CD4-positive, alpha-beta T cell (primary cell): ENCODE results near the gene SHISA6. TPM values are rescaled to one million over a fixed set of nuclear protein-coding genes. Genes with fewer than 3 reads are reported as not detected.

Source experiments
- ATAC-seq: fragments of 200-7000 bp; cut with Tn5 transposase; one replicate; pipeline ENCODE4 v1.10.0; 2022; ENCODE audit warnings: mild to moderate bottlenecking; ENCODE audit not compliant: poor library complexity
- CTCF ChIA-PET: fragments of 350-600 bp; sonication (Branson Sonifier 250); formaldehyde crosslinking; loops from one replicate; lab custom pipeline; 2021; ENCODE audit warnings: antibody characterized with exemption, inconsistent platforms; lab: Charles Lee
- POLR2A ChIA-PET: fragments of 350-600 bp; sonication (Branson Sonifier 250); formaldehyde crosslinking; loops from one replicate; lab custom pipeline; 2021; ENCODE audit warnings: antibody characterized with exemption, inconsistent platforms; lab: Charles Lee
- DNase-seq, 14 experiments: peaks; one replicate each; pipeline ENCODE4 v3.0.0-alpha.2; 2013 to 2020; ENCODE audit warnings: mixed read lengths in 2 of 14
- H3K27ac ChIP-seq, 2 donors: one replicate each; pipeline versions ENCODE4 v1.5.1 to v1.7.0; 2013; ENCODE audit warnings: low read length in 2 of 2, low read depth in 1 of 2, mild to moderate bottlenecking in 1 of 2
- H3K27me3 ChIP-seq, 2 experiments: 1 replicate in 1 of 2; 2 replicates in 1 of 2; pipeline versions ENCODE4 v1.6.1 to v1.7.0; 2013; ENCODE audit warnings: low read length in 2 of 2, control low read depth in 1 of 2, mild to moderate bottlenecking in 1 of 2, moderate library complexity in 1 of 2; ENCODE audit not compliant: insufficient read depth in 2 of 2, control insufficient read depth in 1 of 2
- H3K36me3 ChIP-seq: one replicate; pipeline ENCODE4 v1.6.1; 2013; ENCODE audit warnings: low read length, control low read depth; ENCODE audit not compliant: insufficient read depth
- H3K4me1 ChIP-seq: one replicate; pipeline ENCODE4 v1.6.1; 2013; ENCODE audit warnings: low read length, control low read depth; ENCODE audit not compliant: insufficient read depth
- H3K4me3 ChIP-seq: one replicate; pipeline ENCODE4 v1.5.1; 2013; ENCODE audit warnings: mild to moderate bottlenecking, low read length, moderate library complexity
- H3K9me3 ChIP-seq, 2 experiments: 1 replicate in 1 of 2; 2 replicates in 1 of 2; pipeline versions ENCODE4 v1.6.1 to v1.7.0; 2013; ENCODE audit warnings: low read length in 2 of 2, mild to moderate bottlenecking in 2 of 2, control low read depth in 1 of 2, moderate library complexity in 1 of 2; ENCODE audit not compliant: control insufficient read depth in 1 of 2, insufficient read depth in 1 of 2
- H3K27ac Mint-ChIP-seq: one replicate; pipeline ENCODE4 v1.8.0; 2020; ENCODE audit warnings: mixed read lengths
- H3K27me3 Mint-ChIP-seq: one replicate; pipeline ENCODE4 v1.8.0; 2021; ENCODE audit warnings: mixed read lengths
- H3K36me3 Mint-ChIP-seq: one replicate; pipeline ENCODE4 v1.8.0; 2021; ENCODE audit warnings: low read depth, mixed read lengths
- H3K4me1 Mint-ChIP-seq: one replicate; pipeline ENCODE4 v1.8.0; 2021; ENCODE audit warnings: low read depth, mixed read lengths
- H3K4me3 Mint-ChIP-seq: one replicate; pipeline ENCODE4 v1.8.0; 2020; ENCODE audit warnings: mild to moderate bottlenecking, mixed read lengths
- H3K9me3 Mint-ChIP-seq: one replicate; pipeline ENCODE4 v1.8.0; 2020; ENCODE audit warnings: mixed read lengths
- intact Hi-C, 2 experiments: fragments of 100-400 bp; cut with DNase I in 1 of 2; cut with micrococcal nuclease in 1 of 2; formaldehyde crosslinking; loops; one replicate each; pipeline versions ENCODE4 v1.15.1 to v1.9.0; 2023 to 2025; cut with DNase I, micrococcal nuclease
- total RNA-seq, 174 experiments: library from RNA in 2 of 174; stranded (reverse) in 2 of 174; gene quantifications; one replicate each; pipeline ENCODE4 v1.2.3 and lab custom pipeline; 2021 to 2026
- TF ChIP-seq, protein P1 (sequence below): fragments of 200-600 bp; IDR thresholded peaks from one replicate; pipeline ENCODE4 v1.8.0; 2022; ENCODE audit warnings: antibody characterized with exemption, mild to moderate bottlenecking

SHISA6 gene
- total RNA-seq, 2 experiments from 2014 or later, result not detected

DNA sequence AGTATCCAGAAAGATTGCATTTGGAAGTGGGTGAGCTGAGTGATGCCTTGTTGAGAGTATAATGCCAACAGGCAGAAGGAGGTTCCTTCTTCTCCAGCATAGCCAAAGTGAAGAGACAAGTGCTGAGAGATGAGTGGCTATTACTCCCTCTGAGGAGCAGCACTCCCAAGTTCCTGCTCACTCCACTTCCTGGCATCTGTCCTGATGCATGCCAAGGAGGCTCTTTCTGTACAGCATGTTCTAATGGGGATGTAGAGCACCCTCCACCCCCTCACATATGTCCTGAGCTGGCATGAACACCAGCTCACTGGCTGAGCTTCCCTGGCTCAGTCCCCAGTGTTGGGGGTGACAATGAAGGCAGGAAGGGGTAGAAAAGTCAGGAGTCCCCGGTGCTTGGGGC, 313.0 kb downstream of the SHISA6 start:
- Mint-ChIP-seq H3K27ac (no peak overlapping the region), H3K4me1 (no peaks in the 10 kb centered on the region), H3K27me3 (no peaks in the 10 kb centered on the region), H3K4me3 (no peak overlapping the region), H3K9me3 (peaks cover 10% of the 10 kb centered on the region), H3K36me3 (no peaks in the 10 kb centered on the region)
- TF ChIP-seq, protein P1, sequence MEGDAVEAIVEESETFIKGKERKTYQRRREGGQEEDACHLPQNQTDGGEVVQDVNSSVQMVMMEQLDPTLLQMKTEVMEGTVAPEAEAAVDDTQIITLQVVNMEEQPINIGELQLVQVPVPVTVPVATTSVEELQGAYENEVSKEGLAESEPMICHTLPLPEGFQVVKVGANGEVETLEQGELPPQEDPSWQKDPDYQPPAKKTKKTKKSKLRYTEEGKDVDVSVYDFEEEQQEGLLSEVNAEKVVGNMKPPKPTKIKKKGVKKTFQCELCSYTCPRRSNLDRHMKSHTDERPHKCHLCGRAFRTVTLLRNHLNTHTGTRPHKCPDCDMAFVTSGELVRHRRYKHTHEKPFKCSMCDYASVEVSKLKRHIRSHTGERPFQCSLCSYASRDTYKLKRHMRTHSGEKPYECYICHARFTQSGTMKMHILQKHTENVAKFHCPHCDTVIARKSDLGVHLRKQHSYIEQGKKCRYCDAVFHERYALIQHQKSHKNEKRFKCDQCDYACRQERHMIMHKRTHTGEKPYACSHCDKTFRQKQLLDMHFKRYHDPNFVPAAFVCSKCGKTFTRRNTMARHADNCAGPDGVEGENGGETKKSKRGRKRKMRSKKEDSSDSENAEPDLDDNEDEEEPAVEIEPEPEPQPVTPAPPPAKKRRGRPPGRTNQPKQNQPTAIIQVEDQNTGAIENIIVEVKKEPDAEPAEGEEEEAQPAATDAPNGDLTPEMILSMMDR, result no peak
- no peaks in the 10 kb centered on the region for H3K36me3 ChIP-seq
- no peak overlapping the region for H3K4me3 ChIP-seq
- CTCF ChIA-PET, result no interaction called here
- POLR2A ChIA-PET, result no interaction called here
- DNase-seq (no peak), ATAC-seq (no peak)
- H3K27ac ChIP-seq, result no peak overlapping the region
- no peaks in the 10 kb centered on the region for H3K27me3 ChIP-seq
- H3K9me3 ChIP-seq, result peaks cover 0 to 17% of the 10 kb centered on the region in 2 experiments
- no peaks in the 10 kb centered on the region for H3K4me1 ChIP-seq
- intact Hi-C loops, result no loop called here

DNA sequence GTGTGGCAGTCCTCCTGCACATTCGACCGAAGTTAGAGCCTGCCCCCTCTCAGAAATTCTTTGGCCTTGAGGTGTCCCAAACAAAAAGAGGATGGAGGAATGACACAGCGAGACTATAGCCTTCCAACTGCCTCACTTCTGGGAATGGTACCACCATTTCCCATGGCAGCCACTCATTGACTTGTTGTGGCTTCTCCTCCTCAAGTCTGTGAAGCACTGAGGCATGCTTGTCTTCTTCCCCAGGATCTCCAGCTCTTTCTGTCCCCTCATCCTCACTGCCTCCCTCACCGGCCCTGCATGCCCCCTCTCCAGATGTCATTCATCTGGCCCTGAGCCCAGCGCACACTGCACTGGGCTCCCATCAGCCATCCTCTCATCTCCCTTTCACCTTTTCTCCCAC, 313.5 kb downstream of the SHISA6 start:
- H3K36me3 ChIP-seq, result no peaks in the 10 kb centered on the region
- H3K27me3 Mint-ChIP-seq, result no peaks in the 10 kb centered on the region
- H3K27ac Mint-ChIP-seq, result no peak overlapping the region
- ATAC-seq (no peak), DNase-seq (no peak)
- H3K4me3 Mint-ChIP-seq, result no peak overlapping the region
- no peaks in the 10 kb centered on the region for H3K36me3 Mint-ChIP-seq
- TF ChIP-seq, protein P1, result no peak
- H3K27me3 ChIP-seq, result no peaks in the 10 kb centered on the region
- H3K9me3 Mint-ChIP-seq, result peaks cover 10% of the 10 kb centered on the region
- no peaks in the 10 kb centered on the region for H3K4me1 ChIP-seq
- ChIA-PET POLR2A (no interaction called here), CTCF (no interaction called here)
- peaks cover 0 to 22% of the 10 kb centered on the region in 2 experiments for H3K9me3 ChIP-seq
- intact Hi-C loops, result no loop called here
- no peak overlapping the region for H3K4me3 ChIP-seq
- H3K27ac ChIP-seq, result no peak overlapping the region
- H3K4me1 Mint-ChIP-seq, result no peaks in the 10 kb centered on the region

DNA sequence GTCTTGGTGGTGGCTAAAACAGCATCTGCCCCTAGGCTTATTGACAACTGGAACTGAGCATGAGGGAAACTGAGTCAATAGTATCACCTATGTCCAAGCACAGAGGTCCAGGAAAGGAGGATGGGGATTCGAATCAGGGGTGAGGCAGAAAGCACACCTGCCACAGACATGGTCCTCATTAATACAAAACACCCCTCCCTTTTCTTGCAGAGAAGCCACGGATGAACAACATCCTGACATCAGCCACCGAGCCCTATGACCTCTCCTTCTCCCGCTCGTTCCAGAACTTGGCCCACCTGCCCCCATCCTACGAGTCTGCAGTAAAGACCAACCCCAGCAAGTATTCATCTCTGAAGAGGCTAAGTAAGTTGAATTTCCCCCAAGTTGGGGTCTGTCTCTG, 314.5 kb downstream of the SHISA6 start:
- ChIA-PET POLR2A (no interaction called here), CTCF (no interaction called here)
- Mint-ChIP-seq H3K4me1 (no peaks in the 10 kb centered on the region), H3K27ac (no peak overlapping the region), H3K36me3 (no peaks in the 10 kb centered on the region), H3K4me3 (no peak overlapping the region), H3K27me3 (no peaks in the 10 kb centered on the region), H3K9me3 (peaks cover 10% of the 10 kb centered on the region)
- intact Hi-C loops, result no loop called here
- Histone ChIP-seq H3K27ac (no peak overlapping the region), H3K36me3 (no peaks in the 10 kb centered on the region), H3K27me3 (no peaks in the 10 kb centered on the region), H3K4me1 (no peaks in the 10 kb centered on the region), H3K4me3 (no peak overlapping the region), H3K9me3 (peaks cover 0 to 24% of the 10 kb centered on the region in 2 experiments)
- no peak for DNase-seq
- TF ChIP-seq, protein P1, result no peak
- ATAC-seq, result no peak
